Endothelial cell of umbilical vein (primary cell): ENCODE measurements around the gene FRY. TPM values are rescaled to one million over a fixed set of nuclear protein-coding genes. Genes with fewer than 3 reads are reported as not detected.

Experiments
- BruUV-seq: library from RNA; stranded (reverse); fragments of 400-500 nt; replicated peaks from 2 replicates; lab custom pipeline; 2021; lab: Mats Ljungman, UMichigan
- CTCF ChIA-PET: fragments of 300-600, 350-600 bp; sonication (Branson Sonifier 250); formaldehyde crosslinking; loops from one replicate; lab custom pipeline; 2021; ENCODE audit warnings: antibody characterized with exemption, inconsistent platforms; lab: Charles Lee
- POLR2A ChIA-PET: fragments of 300-600, 350-600 bp; sonication (Branson Sonifier 250); formaldehyde crosslinking; loops from one replicate; lab custom pipeline; 2021; ENCODE audit warnings: antibody characterized with exemption, inconsistent platforms; lab: Charles Lee
- DNase-seq: peaks from one replicate; pipeline ENCODE4 v3.0.0-alpha.2; 2011; ENCODE audit warnings: low read depth, low spot score
- FAIRE-seq: peaks from 2 replicates; lab custom pipeline; 2011; peaks lifted over from hg19 to GRCh38; lab: Jason Lieb, UNC
- H2AFZ ChIP-seq: 2 replicates; pipeline ENCODE4 v1.6.0; 2012; ENCODE audit warnings: low read depth, low read length, control low read depth, inconsistent platforms
- H3K27ac ChIP-seq: 2 replicates; pipeline ENCODE4 v1.5.1; 2011; ENCODE audit warnings: low read depth, mild to moderate bottlenecking, control low read depth, low read length, moderate library complexity; ENCODE audit not compliant: insufficient read depth
- H3K27me3 ChIP-seq, 2 experiments: 2 replicates each; pipeline versions ENCODE4 v1.6.0 to v1.6.1; 2011; ENCODE audit warnings: low read length in 2 of 2, mixed read lengths in 1 of 2; ENCODE audit not compliant: control insufficient read depth in 2 of 2, insufficient read depth in 2 of 2
- H3K36me3 ChIP-seq, 2 experiments: 2 replicates in 1 of 2; 3 replicates in 1 of 2; pipeline ENCODE4 v1.5.1; 2011; ENCODE audit warnings: low read length in 2 of 2, mild to moderate bottlenecking in 1 of 2, moderate library complexity in 1 of 2; ENCODE audit not compliant: control insufficient read depth in 2 of 2, insufficient read depth in 2 of 2; ENCODE audit errors: extremely low read depth in 1 of 2
- H3K4me1 ChIP-seq: 3 replicates; pipeline ENCODE4 v1.5.1; 2011; ENCODE audit warnings: mild to moderate bottlenecking, low read length; ENCODE audit not compliant: control insufficient read depth, insufficient read depth; ENCODE audit errors: extremely low read depth
- H3K4me2 ChIP-seq: 2 replicates; pipeline ENCODE4 v1.6.1; 2011; ENCODE audit warnings: low read length, control low read depth, mixed read lengths; ENCODE audit not compliant: insufficient read depth
- H3K4me3 ChIP-seq, 3 experiments: fragments of 200-600 bp in 1 of 3; sonication (generic), shearing (Covaris generic) in 1 of 3; replicated peaks in 1 of 3; 2 replicates each; pipeline ENCODE4 v1.5.1; 2011 to 2016; ENCODE audit warnings: control low read depth in 3 of 3, low read length in 3 of 3, mild to moderate bottlenecking in 2 of 3, inconsistent platforms in 1 of 3, low read depth in 1 of 3, moderate library complexity in 1 of 3; ENCODE audit not compliant: insufficient read depth in 1 of 3
- H3K79me2 ChIP-seq: 2 replicates; pipeline ENCODE4 v1.6.0; 2012; ENCODE audit warnings: low read length, inconsistent platforms; ENCODE audit not compliant: control insufficient read depth, insufficient read depth
- H3K9ac ChIP-seq: replicated peaks from 2 replicates; pipeline ENCODE3; 2011; ENCODE audit warnings: low read length, control low read depth; ENCODE audit not compliant: insufficient read depth; ENCODE audit errors: extremely low read depth
- H3K9me1 ChIP-seq: replicated peaks from 3 replicates; pipeline ENCODE4 v1.6.0; 2011; ENCODE audit warnings: mild to moderate bottlenecking, low read length; ENCODE audit not compliant: control insufficient read depth, insufficient read depth; ENCODE audit errors: extremely low read depth
- H3K9me3 ChIP-seq: replicated peaks from 2 replicates; pipeline ENCODE4 v1.5.1; 2012; ENCODE audit warnings: low read length, inconsistent platforms; ENCODE audit not compliant: control insufficient read depth, insufficient read depth
- H4K20me1 ChIP-seq: replicated peaks from 2 replicates; pipeline ENCODE3; 2011; ENCODE audit warnings: mild to moderate bottlenecking, low read length; ENCODE audit not compliant: control insufficient read depth, insufficient read depth; ENCODE audit errors: extremely low read depth
- EZH2 ChIP-seq: IDR thresholded peaks from 2 replicates; pipeline ENCODE4 v1.6.1; 2012; ENCODE audit warnings: borderline replicate concordance, low read depth, mild to moderate bottlenecking, moderate library complexity, low read length, inconsistent platforms; ENCODE audit not compliant: severe bottlenecking
- FOS ChIP-seq: IDR thresholded peaks from 2 replicates; pipeline ENCODE4 v1.6.1; 2011; ENCODE audit warnings: mild to moderate bottlenecking, low read length, moderate library complexity, borderline replicate concordance; ENCODE audit not compliant: insufficient read depth
- GATA2 ChIP-seq: IDR thresholded peaks from 2 replicates; pipeline ENCODE4 v1.7.0; 2011; ENCODE audit warnings: low read depth, mild to moderate bottlenecking, moderate library complexity, mixed read lengths, low read length; ENCODE audit not compliant: insufficient read length, insufficient read depth
- JUN ChIP-seq: IDR thresholded peaks from 2 replicates; pipeline ENCODE4 v1.6.1; 2011; ENCODE audit warnings: borderline replicate concordance, low read depth; ENCODE audit not compliant: insufficient read length, insufficient read depth
- MYC ChIP-seq: IDR thresholded peaks from one replicate; pipeline ENCODE4 v1.6.1; 2011; ENCODE audit warnings: mild to moderate bottlenecking, low read depth, low read length
- POLR2A ChIP-seq: IDR thresholded peaks from 2 replicates; pipeline ENCODE4 v1.6.1; 2012; ENCODE audit warnings: low read depth, mild to moderate bottlenecking, control low read depth, low read length
- POLR2AphosphoS5 ChIP-seq: IDR thresholded peaks from 2 replicates; pipeline ENCODE4 v1.6.1; 2012; ENCODE audit warnings: low read depth, mild to moderate bottlenecking, control low read depth, low read length, moderate library complexity; ENCODE audit not compliant: insufficient read depth
- dilution Hi-C: fragments of 300-500 bp; cut with MboI; formaldehyde crosslinking; loops from one replicate; pipeline ENCODE4 v1.15.0; 2019; ENCODE audit warnings: low sequenced_read_pairs; ENCODE audit not compliant: extremely low pct_ligation_motif_present
- intact Hi-C: fragments of 100-400 bp; cut with micrococcal nuclease; formaldehyde crosslinking; loops from one replicate; pipeline ENCODE4 v1.10.0; 2022
- polyA plus RNA-seq, 4 experiments: library from polyadenylated mRNA; depleted of rRNA in 3 of 4; stranded (reverse) in 3 of 4; unstranded in 1 of 4; fragments of >200 nt; gene quantifications; 2 replicates each; pipeline versions ENCODE4 v1.2.1 to v1.2.3, GENCODE V29; 2011 to 2012; ENCODE audit warnings: missing spikeins in 1 of 4
- total RNA-seq: library from RNA; stranded (reverse); gene quantifications from 2 replicates; pipeline ENCODE4 v1.2.3, GENCODE V29; 2021
- TF ChIP-seq, protein P1 (sequence below): IDR thresholded peaks from 2 replicates; pipeline ENCODE4 v1.6.1; 2011; ENCODE audit not compliant: insufficient read depth, insufficient read length
- TF ChIP-seq, protein P2 (sequence below), 2 donors: IDR thresholded peaks; 1 replicate in 1 of 2; 2 replicates in 1 of 2; pipeline ENCODE4 v1.5.1; 2011; ENCODE audit warnings: low read length in 2 of 2, mild to moderate bottlenecking in 2 of 2, moderate library complexity in 2 of 2, control low read depth in 1 of 2, inconsistent platforms in 1 of 2, low read depth in 1 of 2; ENCODE audit not compliant: insufficient read depth in 1 of 2; ENCODE audit errors: extremely low read depth in 1 of 2

Gene FRY
- total and polyA plus RNA-seq, 2 donors (not counting 3 experiments of a cell fraction or from before 2014, with no cell fraction given): 57.3 to 75.8 TPM

GRCh38 chr13:32142115-32142514, 110.5 kb downstream of the FRY start:
- no peaks in the 10 kb centered on the region for H4K20me1 ChIP-seq
- H3K79me2 ChIP-seq: no peaks in the 10 kb centered on the region
- no peaks in the 10 kb centered on the region for H3K27me3 ChIP-seq
- no TSS peak for BruUV-seq
- H3K9me1 ChIP-seq: no peaks in the 10 kb centered on the region
- dilution Hi-C loops: no loop called here
- H3K27ac ChIP-seq: no peak overlapping the region
- no peaks in the 10 kb centered on the region for H3K9me3 ChIP-seq
- ChIA-PET CTCF (interaction anchor here (0.7 kb wide), 1 partner anchor 142 kb away, joined by 3 read pairs; no protein-coding TSS in a partner anchor), POLR2A (no interaction called here)
- intact Hi-C loops: loop anchor here (5.0 kb wide), 1 partner anchor 110 kb away; the partner anchor contains the start of gene FRY
- H3K4me1 ChIP-seq: peaks cover 20% of the 10 kb centered on the region
- TF ChIP-seq EZH2 (no peak), GATA2 (no peak), FOS (no peak)
- TF ChIP-seq, protein P1, sequence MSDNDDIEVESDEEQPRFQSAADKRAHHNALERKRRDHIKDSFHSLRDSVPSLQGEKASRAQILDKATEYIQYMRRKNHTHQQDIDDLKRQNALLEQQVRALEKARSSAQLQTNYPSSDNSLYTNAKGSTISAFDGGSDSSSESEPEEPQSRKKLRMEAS: no peak
- no peak overlapping the region for H3K4me3 ChIP-seq
- no peak overlapping the region for H3K4me2 ChIP-seq
- DNase-seq (no peak), FAIRE-seq (no peak)
- H3K9ac ChIP-seq: no peak overlapping the region
- no peak overlapping the region for H2AFZ ChIP-seq
- no peaks in the 10 kb centered on the region for H3K36me3 ChIP-seq

DNA sequence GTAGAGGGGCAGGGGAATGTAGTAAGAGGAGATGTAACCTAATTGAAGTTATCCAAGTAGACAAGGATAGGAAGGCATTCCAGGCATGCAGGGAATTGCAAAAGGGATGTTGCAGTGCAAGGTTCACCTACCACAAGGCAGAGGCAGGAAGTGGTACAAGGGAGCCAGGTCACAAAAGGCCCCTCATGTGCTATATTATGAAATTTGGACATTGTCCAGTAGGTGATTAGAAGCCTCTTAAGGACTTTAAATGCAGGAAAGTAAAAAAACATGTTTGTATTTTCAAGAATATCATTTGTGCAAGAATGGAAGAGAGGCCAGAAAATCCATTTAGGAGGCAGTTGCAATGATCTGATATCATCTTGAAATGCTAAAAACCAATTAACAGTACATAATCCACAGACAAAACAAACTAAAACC, 111.4 kb downstream of the FRY start:
- Histone ChIP-seq H3K36me3 (no peaks in the 10 kb centered on the region), H4K20me1 (no peaks in the 10 kb centered on the region), H3K9me1 (no peaks in the 10 kb centered on the region), H3K27ac (peak overlapping the region; percentile 22), H2AFZ (no peak overlapping the region), H3K9ac (no peak overlapping the region), H3K9me3 (no peaks in the 10 kb centered on the region), H3K4me2 (peak overlapping the region; percentile 51), H3K4me1 (peaks cover 26% of the 10 kb centered on the region), H3K4me3 (no peak overlapping the region), H3K79me2 (no peaks in the 10 kb centered on the region), H3K27me3 (no peaks in the 10 kb centered on the region)
- DNase-seq: peak; percentile 95
- dilution Hi-C loops (no loop called here), intact Hi-C loops (loop anchor here (5.0 kb wide), 1 partner anchor 111 kb away; the partner anchor contains the start of gene FRY)
- BruUV-seq: no TSS peak
- ChIA-PET CTCF (interaction anchor here (0.7 to 1.4 kb wide), 2 partner anchors 141 to 142 kb away, joined by 3 to 4 read pairs; no protein-coding TSS in a partner anchor), POLR2A (no interaction called here)
- peak; percentile 88 for FAIRE-seq
- TF ChIP-seq GATA2: no peak
- TF ChIP-seq, protein P2, sequence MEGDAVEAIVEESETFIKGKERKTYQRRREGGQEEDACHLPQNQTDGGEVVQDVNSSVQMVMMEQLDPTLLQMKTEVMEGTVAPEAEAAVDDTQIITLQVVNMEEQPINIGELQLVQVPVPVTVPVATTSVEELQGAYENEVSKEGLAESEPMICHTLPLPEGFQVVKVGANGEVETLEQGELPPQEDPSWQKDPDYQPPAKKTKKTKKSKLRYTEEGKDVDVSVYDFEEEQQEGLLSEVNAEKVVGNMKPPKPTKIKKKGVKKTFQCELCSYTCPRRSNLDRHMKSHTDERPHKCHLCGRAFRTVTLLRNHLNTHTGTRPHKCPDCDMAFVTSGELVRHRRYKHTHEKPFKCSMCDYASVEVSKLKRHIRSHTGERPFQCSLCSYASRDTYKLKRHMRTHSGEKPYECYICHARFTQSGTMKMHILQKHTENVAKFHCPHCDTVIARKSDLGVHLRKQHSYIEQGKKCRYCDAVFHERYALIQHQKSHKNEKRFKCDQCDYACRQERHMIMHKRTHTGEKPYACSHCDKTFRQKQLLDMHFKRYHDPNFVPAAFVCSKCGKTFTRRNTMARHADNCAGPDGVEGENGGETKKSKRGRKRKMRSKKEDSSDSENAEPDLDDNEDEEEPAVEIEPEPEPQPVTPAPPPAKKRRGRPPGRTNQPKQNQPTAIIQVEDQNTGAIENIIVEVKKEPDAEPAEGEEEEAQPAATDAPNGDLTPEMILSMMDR (IDR thresholded peaks at IDR 0.05; ENCODE audit: extremely low read depth in 1 of 2, insufficient read depth in 1 of 2, low read depth in 1 of 2, low read length in 2 of 2): no peak
- peak; percentile 19 for TF ChIP-seq JUN
- TF ChIP-seq EZH2: no peak
- TF ChIP-seq FOS: no peak
- TF ChIP-seq POLR2AphosphoS5: peak; percentile 88
- TF ChIP-seq MYC: no peak
- TF ChIP-seq, protein P1: no peak
- TF ChIP-seq POLR2A: peak; percentile 47
